Smooth muscle cell (in vitro differentiated cells): ENCODE results near the gene RPS27L. TPM values are rescaled to one million over a fixed set of nuclear protein-coding genes. Genes with fewer than 3 reads are reported as not detected.

Experiments used
- DNase-seq: peaks from one replicate; lab custom pipeline; 2025; ENCODE audit not compliant: unreplicated experiment; lab: John Stamatoyannopoulos, UW
- H2AFZ ChIP-seq: fragments of 200-600 bp; sonication (generic); 2 replicates; pipeline ENCODE4 v1.6.0; 2016; ENCODE audit warnings: antibody characterized with exemption, low read depth, mild to moderate bottlenecking
- H3F3A ChIP-seq: fragments of 200-600 bp; sonication (generic); 2 replicates; pipeline ENCODE4 v1.6.0; 2017; ENCODE audit warnings: antibody characterized with exemption, low read depth
- H3K27ac ChIP-seq: fragments of 200-600 bp; sonication (generic); 2 replicates; pipeline ENCODE4 v1.5.1; 2016; ENCODE audit warnings: low read depth, mild to moderate bottlenecking
- H3K27me3 ChIP-seq: fragments of 200-600 bp; sonication (generic); 2 replicates; pipeline ENCODE4 v1.6.1; 2016; ENCODE audit warnings: low read depth, mild to moderate bottlenecking
- H3K36me3 ChIP-seq: fragments of 200-600 bp; sonication (generic); 2 replicates; pipeline ENCODE4 v1.5.1; 2016; ENCODE audit warnings: low read depth
- H3K4me1 ChIP-seq: fragments of 200-600 bp; sonication (generic); 2 replicates; pipeline ENCODE4 v1.5.1; 2016; ENCODE audit warnings: low read depth
- H3K4me2 ChIP-seq: fragments of 200-600 bp; sonication (generic); 2 replicates; pipeline ENCODE4 v1.6.0; 2016; ENCODE audit warnings: mild to moderate bottlenecking
- H3K4me3 ChIP-seq: fragments of 200-600 bp; sonication (generic); 2 replicates; pipeline ENCODE4 v1.5.1; 2016; ENCODE audit warnings: mild to moderate bottlenecking
- H3K79me2 ChIP-seq: fragments of 200-600 bp; sonication (generic); 2 replicates; pipeline ENCODE4 v1.6.0; 2016; ENCODE audit warnings: low read depth, mild to moderate bottlenecking
- H3K9ac ChIP-seq: fragments of 200-600 bp; sonication (generic); 2 replicates; pipeline ENCODE4 v1.6.0; 2016; ENCODE audit warnings: low read depth
- H3K9me3 ChIP-seq: fragments of 200-600 bp; sonication (generic); replicated peaks from 2 replicates; pipeline ENCODE4 v1.5.1; 2016; ENCODE audit warnings: low read depth
- H4K20me1 ChIP-seq: fragments of 200-600 bp; sonication (generic); 2 replicates; pipeline ENCODE4 v1.6.0; 2016; ENCODE audit warnings: low read depth
- whole genome bisulfite sequencing: methylation state at CpG from one replicate; pipeline ENCODE4 v1.1.7; 2016; ENCODE audit warnings: low lambda C conversion rate; 5-methylcytosine and 5-hydroxymethylcytosine counted together
- polyA plus RNA-seq: library from polyadenylated mRNA; unstranded; fragments of >200 nt; fragmentation: Nextera tagmentation; extraction: Ambion mirVana; gene quantifications from 2 replicates; pipeline ENCODE4 v1.2.1, GENCODE V29; 2016
- total RNA-seq: library from RNA; depleted of rRNA; stranded (reverse); fragments of >200 nt; gene quantifications from 2 replicates; pipeline ENCODE4 v1.2.3, GENCODE V29; 2014
- TF ChIP-seq, protein P1 (sequence below): fragments of 200-600 bp; sonication (generic); IDR thresholded peaks from 2 replicates; pipeline ENCODE4 v1.5.1; 2017; ENCODE audit warnings: borderline replicate concordance, mild to moderate bottlenecking, antibody characterized with exemption; ENCODE audit not compliant: insufficient read depth, poor library complexity, severe bottlenecking

RPS27L gene
- total and polyA plus RNA-seq, 2 experiments from 2014 or later, result 180 to 641 TPM

DNA sequence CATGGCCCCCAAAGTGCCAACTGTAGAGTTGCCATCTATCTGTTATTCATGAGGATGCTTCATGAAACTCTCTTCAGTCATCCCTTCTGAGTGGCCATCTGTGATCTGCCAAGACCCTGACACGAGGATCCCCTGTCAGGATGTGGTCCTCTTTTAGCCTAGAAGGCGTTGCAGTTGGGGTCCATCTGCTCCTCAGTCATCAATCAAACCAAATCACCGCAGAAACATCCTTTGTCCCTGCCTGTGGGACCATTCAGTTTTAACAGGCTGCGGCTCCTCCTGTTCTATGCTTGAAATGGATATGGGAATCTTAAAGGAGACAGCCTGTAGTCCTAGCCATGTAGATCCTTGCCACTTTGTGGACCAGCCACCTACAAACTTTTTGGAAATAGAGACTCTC lies 5.9 kb upstream of the RPS27L start:
- no peak for DNase-seq
- TF ChIP-seq, protein P1, sequence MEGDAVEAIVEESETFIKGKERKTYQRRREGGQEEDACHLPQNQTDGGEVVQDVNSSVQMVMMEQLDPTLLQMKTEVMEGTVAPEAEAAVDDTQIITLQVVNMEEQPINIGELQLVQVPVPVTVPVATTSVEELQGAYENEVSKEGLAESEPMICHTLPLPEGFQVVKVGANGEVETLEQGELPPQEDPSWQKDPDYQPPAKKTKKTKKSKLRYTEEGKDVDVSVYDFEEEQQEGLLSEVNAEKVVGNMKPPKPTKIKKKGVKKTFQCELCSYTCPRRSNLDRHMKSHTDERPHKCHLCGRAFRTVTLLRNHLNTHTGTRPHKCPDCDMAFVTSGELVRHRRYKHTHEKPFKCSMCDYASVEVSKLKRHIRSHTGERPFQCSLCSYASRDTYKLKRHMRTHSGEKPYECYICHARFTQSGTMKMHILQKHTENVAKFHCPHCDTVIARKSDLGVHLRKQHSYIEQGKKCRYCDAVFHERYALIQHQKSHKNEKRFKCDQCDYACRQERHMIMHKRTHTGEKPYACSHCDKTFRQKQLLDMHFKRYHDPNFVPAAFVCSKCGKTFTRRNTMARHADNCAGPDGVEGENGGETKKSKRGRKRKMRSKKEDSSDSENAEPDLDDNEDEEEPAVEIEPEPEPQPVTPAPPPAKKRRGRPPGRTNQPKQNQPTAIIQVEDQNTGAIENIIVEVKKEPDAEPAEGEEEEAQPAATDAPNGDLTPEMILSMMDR, result no peak

DNA sequence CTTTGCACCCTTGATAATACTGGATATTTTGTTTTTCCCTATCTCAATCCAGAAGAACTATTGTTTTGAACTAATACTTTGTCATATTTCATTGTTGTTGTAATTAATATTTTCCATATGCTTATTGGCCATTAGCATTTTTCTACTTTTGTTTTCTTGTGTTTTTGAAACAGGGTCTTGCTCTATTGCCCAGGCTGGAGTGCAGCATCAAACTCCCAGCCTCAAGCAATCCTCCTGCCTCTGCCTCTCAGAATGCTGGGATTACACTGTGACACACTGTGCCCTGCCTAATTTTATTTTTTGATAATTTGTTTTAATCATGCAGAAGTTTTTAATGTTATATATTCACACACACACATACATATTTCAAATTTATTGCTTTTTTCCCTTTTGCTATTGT lies 3.4 kb upstream of the RPS27L start:
- peaks cover 16% of the 10 kb centered on the region for H3K79me2 ChIP-seq
- no peaks in the 10 kb centered on the region for H4K20me1 ChIP-seq
- peaks cover 5% of the 10 kb centered on the region for H3K4me1 ChIP-seq
- no peaks in the 10 kb centered on the region for H3K36me3 ChIP-seq
- H3K27ac ChIP-seq, result no peak overlapping the region
- no peak overlapping the region for H3K4me2 ChIP-seq
- DNase-seq, result no peak
- no peaks in the 10 kb centered on the region for H3F3A ChIP-seq
- TF ChIP-seq, protein P1, result no peak
- no peak overlapping the region for H3K4me3 ChIP-seq
- no peak overlapping the region for H2AFZ ChIP-seq
- H3K9me3 ChIP-seq, result no peaks in the 10 kb centered on the region
- H3K27me3 ChIP-seq, result no peaks in the 10 kb centered on the region
- no peak overlapping the region for H3K9ac ChIP-seq

More for the DNA sequence above, 5.9 kb upstream of the RPS27L start:
- Histone ChIP-seq H3K27ac (no peak overlapping the region), H3K9ac (no peak overlapping the region), H3K4me1 (peaks cover 2% of the 10 kb centered on the region), H3K27me3 (no peaks in the 10 kb centered on the region), H2AFZ (no peak overlapping the region), H3K4me2 (no peak overlapping the region), H3K9me3 (no peaks in the 10 kb centered on the region), H3K4me3 (no peak overlapping the region), H3K79me2 (peaks cover 4% of the 10 kb centered on the region), H3K36me3 (no peaks in the 10 kb centered on the region), H3F3A (no peaks in the 10 kb centered on the region), H4K20me1 (no peaks in the 10 kb centered on the region)
- WGBS, result 92% methylated on average over 4 of the region's 4 CpGs

GRCh38 chr15:63157891-63158431 lies 684 bp upstream of the RPS27L start:
- Histone ChIP-seq H3K4me1 (peaks cover 10% of the 10 kb centered on the region), H3K9ac (peak overlapping the region; percentile 93), H3K79me2 (peaks cover 37% of the 10 kb centered on the region), H2AFZ (peak overlapping the region; percentile 86), H3K4me3 (peak overlapping the region; percentile 82), H3K27me3 (no peaks in the 10 kb centered on the region), H3F3A (no peaks in the 10 kb centered on the region), H3K4me2 (peak overlapping the region; percentile 93), H4K20me1 (peaks cover 26% of the 10 kb centered on the region), H3K9me3 (no peaks in the 10 kb centered on the region), H3K36me3 (peaks cover 7% of the 10 kb centered on the region), H3K27ac (peak overlapping the region; percentile 97)
- TF ChIP-seq, protein P1, result no peak
- WGBS, result 11% methylated on average over 18 of the region's 18 CpGs
- DNase-seq, result peak; percentile 27

GRCh38 chr15:63156755-63157117 lies 541 bp downstream of the RPS27L start:
- TF ChIP-seq, protein P1, result no peak
- H3K4me1 ChIP-seq, result peaks cover 10% of the 10 kb centered on the region
- peak overlapping the region; percentile 97 for H3K27ac ChIP-seq
- peaks cover 37% of the 10 kb centered on the region for H3K79me2 ChIP-seq
- DNase-seq, result no peak
- no peaks in the 10 kb centered on the region for H3F3A ChIP-seq
- peak overlapping the region; percentile 86 for H2AFZ ChIP-seq
- peaks cover 7% of the 10 kb centered on the region for H3K36me3 ChIP-seq
- no peaks in the 10 kb centered on the region for H3K9me3 ChIP-seq
- peak overlapping the region; percentile 93 for H3K9ac ChIP-seq
- peak overlapping the region; percentile 82 for H3K4me3 ChIP-seq
- no peaks in the 10 kb centered on the region for H3K27me3 ChIP-seq
- 2% methylated on average over 16 of the region's 16 CpGs for WGBS
- H3K4me2 ChIP-seq, result peak overlapping the region; percentile 93
- H4K20me1 ChIP-seq, result peaks cover 35% of the 10 kb centered on the region
